Naive thymus-derived CD4-positive, alpha-beta T cell (primary cell): ENCODE measurements around the gene CLEC5A. TPM values are rescaled to one million over a fixed set of nuclear protein-coding genes. Genes with fewer than 3 reads are reported as not detected.

Source experiments
- ATAC-seq: fragments of 150-1000 bp; cut with Tn5 transposase; 2 replicates; pipeline ENCODE4 v1.10.0; 2021; ENCODE audit warnings: mild to moderate bottlenecking, moderate library complexity
- CTCF ChIA-PET: fragments of 350-600 bp; sonication (Branson Sonifier 250); formaldehyde crosslinking; loops from one replicate; lab custom pipeline; 2021; ENCODE audit warnings: antibody characterized with exemption; lab: Charles Lee
- POLR2A ChIA-PET: fragments of 350-600 bp; sonication (Branson Sonifier 250); formaldehyde crosslinking; loops from one replicate; lab custom pipeline; 2021; ENCODE audit warnings: antibody characterized with exemption, inconsistent platforms; lab: Charles Lee
- DNase-seq, 9 donors: peaks; one replicate each; pipeline versions ENCODE4 v3.0.0 to v3.0.0-alpha.2; 2020 to 2022; ENCODE audit warnings: mixed read lengths in 1 of 9
- H3K27ac ChIP-seq: one replicate; pipeline ENCODE4 v1.7.0; 2013; ENCODE audit warnings: mild to moderate bottlenecking, low read depth, low read length, moderate library complexity
- H3K27me3 ChIP-seq, 2 donors: one replicate each; pipeline ENCODE4 v1.7.0; 2013; ENCODE audit warnings: low read length in 2 of 2, mild to moderate bottlenecking in 2 of 2, moderate library complexity in 2 of 2; ENCODE audit not compliant: control insufficient read depth in 2 of 2, insufficient read depth in 2 of 2
- H3K36me3 ChIP-seq, 3 experiments: 1 replicate in 2 of 3; 2 replicates in 1 of 3; pipeline ENCODE4 v1.7.0; 2013; ENCODE audit warnings: low read length in 3 of 3, mild to moderate bottlenecking in 3 of 3, moderate library complexity in 1 of 3; ENCODE audit not compliant: insufficient read depth in 3 of 3, control insufficient read depth in 2 of 3
- H3K4me1 ChIP-seq, 2 donors: one replicate each; pipeline ENCODE4 v1.7.0; 2013; ENCODE audit warnings: low read length in 2 of 2, mild to moderate bottlenecking in 2 of 2, moderate library complexity in 1 of 2; ENCODE audit not compliant: control insufficient read depth in 2 of 2, insufficient read depth in 2 of 2
- H3K4me3 ChIP-seq: 2 replicates; pipeline ENCODE4 v1.7.0; 2013; ENCODE audit warnings: mild to moderate bottlenecking, low read length
- H3K9me3 ChIP-seq, 3 experiments: 1 replicate in 2 of 3; 2 replicates in 1 of 3; pipeline ENCODE4 v1.7.0; 2013; ENCODE audit warnings: low read length in 3 of 3; ENCODE audit not compliant: control insufficient read depth in 2 of 3
- H3K27ac Mint-ChIP-seq, 9 donors: one replicate each; pipeline ENCODE4 v1.8.0; 2020 to 2022; ENCODE audit warnings: mixed read lengths in 9 of 9, mild to moderate bottlenecking in 8 of 9, moderate library complexity in 5 of 9, inconsistent platforms in 2 of 9
- H3K27me3 Mint-ChIP-seq, 5 donors: one replicate each; pipeline ENCODE4 v1.8.0; 2021 to 2022; ENCODE audit warnings: mixed read lengths in 5 of 5, mild to moderate bottlenecking in 1 of 5
- H3K36me3 Mint-ChIP-seq, 5 donors: one replicate each; pipeline ENCODE4 v1.8.0; 2020 to 2022; ENCODE audit warnings: mixed read lengths in 5 of 5, mild to moderate bottlenecking in 3 of 5, inconsistent platforms in 1 of 5
- H3K4me1 Mint-ChIP-seq, 7 donors: one replicate each; pipeline ENCODE4 v1.8.0; 2020 to 2022; ENCODE audit warnings: mixed read lengths in 7 of 7, mild to moderate bottlenecking in 3 of 7, inconsistent platforms in 1 of 7
- H3K4me3 Mint-ChIP-seq, 10 donors: one replicate each; pipeline ENCODE4 v1.8.0; 2020 to 2022; ENCODE audit warnings: mild to moderate bottlenecking in 10 of 10, mixed read lengths in 10 of 10, moderate library complexity in 6 of 10, inconsistent platforms in 2 of 10
- H3K9me3 Mint-ChIP-seq, 11 donors: one replicate each; pipeline ENCODE4 v1.8.0; 2020 to 2022; ENCODE audit warnings: mixed read lengths in 11 of 11, mild to moderate bottlenecking in 4 of 11, inconsistent platforms in 1 of 11, moderate library complexity in 1 of 11
- intact Hi-C, 2 donors: fragments of 100-400 bp; cut with micrococcal nuclease; formaldehyde crosslinking; loops; one replicate each; pipeline ENCODE4 v1.15.1; 2023
- polyA plus RNA-seq, 2 donors: library from polyadenylated mRNA; unstranded; fragments of 300-500 nt; fragmentation: Illumina TruSeq; gene quantifications; one replicate each; pipeline ENCODE4 v1.2.3, GENCODE V29; 2021
- total RNA-seq, 6 experiments: library from RNA in 5 of 6; stranded (reverse) in 5 of 6; gene quantifications; 1 replicate in 5 of 6; 2 replicates in 1 of 6; pipeline ENCODE4 v1.2.3 and lab custom pipeline; 2021 to 2026

CLEC5A gene
- total and polyA plus RNA-seq, 7 experiments from 2014 or later = 0.49 to 3.5 (median 1.0) TPM; not detected in 3

DNA sequence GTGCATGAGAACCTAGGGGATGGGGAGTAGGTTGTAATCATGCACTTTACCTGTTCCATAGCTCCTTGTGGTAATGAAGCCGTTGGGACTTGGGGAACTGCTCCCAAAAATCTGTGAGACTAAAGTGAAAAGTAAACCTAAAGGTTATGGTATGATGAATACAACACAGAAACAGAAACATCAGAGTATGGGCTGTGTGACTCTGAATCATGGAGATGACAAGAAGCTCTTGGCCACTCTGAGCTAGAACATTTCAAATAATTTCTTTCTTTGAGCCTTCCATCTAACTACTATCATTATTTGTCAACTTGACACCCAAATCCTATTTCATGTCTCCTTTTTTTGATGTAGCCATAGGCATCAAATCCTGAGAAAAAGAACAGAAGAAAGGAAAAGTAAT is 2.9 kb downstream of the CLEC5A start:
- ATAC-seq (no peak), DNase-seq (no peak)
- H3K4me1 Mint-ChIP-seq = peaks cover 0 to 1% (median 0%) of the 10 kb centered on the region in 7 donors
- ChIA-PET POLR2A (no interaction called here), CTCF (no interaction called here)
- H3K27me3 ChIP-seq = no peaks in the 10 kb centered on the region
- no peak overlapping the region for H3K4me3 ChIP-seq
- H3K4me1 ChIP-seq = no peaks in the 10 kb centered on the region
- no peak overlapping the region for H3K27ac ChIP-seq
- H3K9me3 ChIP-seq = no peaks in the 10 kb centered on the region
- intact Hi-C loops = no loop called here
- H3K4me3 Mint-ChIP-seq = no peak overlapping the region
- peaks cover 6 to 36% (median 21%) of the 10 kb centered on the region in 11 donors for H3K9me3 Mint-ChIP-seq
- no peaks in the 10 kb centered on the region for H3K36me3 ChIP-seq
- peaks cover 0 to 17% (median 6%) of the 10 kb centered on the region in 5 donors for H3K27me3 Mint-ChIP-seq
- H3K36me3 Mint-ChIP-seq = peaks cover 0 to 12% (median 7%) of the 10 kb centered on the region in 5 donors
- no peak overlapping the region for H3K27ac Mint-ChIP-seq

- Mint-ChIP-seq H3K36me3 (peaks cover 0 to 12% (median 7%) of the 10 kb centered on the region in 5 donors), H3K4me3 (no peak overlapping the region), H3K9me3 (peaks cover 6 to 39% (median 23%) of the 10 kb centered on the region in 11 donors), H3K27me3 (peaks cover 0 to 14% (median 8%) of the 10 kb centered on the region in 5 donors), H3K27ac (no peak overlapping the region), H3K4me1 (peaks cover 0 to 1% (median 0%) of the 10 kb centered on the region in 7 donors)
- Histone ChIP-seq H3K4me1 (no peaks in the 10 kb centered on the region), H3K4me3 (no peak overlapping the region), H3K9me3 (no peaks in the 10 kb centered on the region), H3K27ac (no peak overlapping the region), H3K27me3 (no peaks in the 10 kb centered on the region), H3K36me3 (no peaks in the 10 kb centered on the region)
- POLR2A ChIA-PET = no interaction called here
- ATAC-seq (no peak), DNase-seq (no peak)
- CTCF ChIA-PET = no interaction called here
- intact Hi-C loops = no loop called here
Measured at GRCh38 chr7:141941075-141941474, 5.7 kb downstream of the CLEC5A start.

DNA sequence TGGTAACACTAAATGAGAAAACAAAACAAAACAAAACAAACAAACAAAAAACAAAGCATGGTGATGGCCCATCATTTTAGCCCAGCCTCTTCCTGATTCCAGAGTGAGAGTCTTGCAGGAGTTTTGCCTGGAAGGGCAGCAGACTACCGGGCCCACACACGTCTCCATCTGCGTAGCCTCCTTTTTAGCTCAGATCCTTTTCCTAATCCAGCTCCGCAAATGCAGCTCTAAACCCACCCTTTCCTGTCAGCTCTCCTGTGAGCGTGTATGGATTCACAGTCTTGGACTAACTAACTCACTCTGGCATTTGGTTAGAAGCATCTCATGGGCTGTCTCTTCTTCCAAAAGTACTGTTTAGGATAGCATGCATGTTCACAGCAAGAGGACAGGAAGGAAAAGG is 16.6 kb downstream of the CLEC5A start:
- ATAC-seq = no peak
- Histone ChIP-seq H3K4me1 (no peaks in the 10 kb centered on the region), H3K36me3 (no peaks in the 10 kb centered on the region), H3K27me3 (no peaks in the 10 kb centered on the region), H3K4me3 (no peak overlapping the region), H3K9me3 (no peaks in the 10 kb centered on the region), H3K27ac (no peak overlapping the region)
- CTCF ChIA-PET = no interaction called here
- Mint-ChIP-seq H3K4me3 (no peak overlapping the region), H3K4me1 (peaks cover 0 to 6% (median 0%) of the 10 kb centered on the region in 7 donors), H3K9me3 (peaks cover 0 to 20% (median 6%) of the 10 kb centered on the region in 11 donors), H3K27me3 (peaks cover 0 to 39% (median 11%) of the 10 kb centered on the region in 5 donors), H3K27ac (no peak overlapping the region), H3K36me3 (peaks cover 0 to 7% (median 0%) of the 10 kb centered on the region in 5 donors)
- no peak for DNase-seq
- POLR2A ChIA-PET = no interaction called here
- intact Hi-C loops = no loop called here

GRCh38 chr7:141928845-141929195 is 18.0 kb downstream of the CLEC5A start:
- Histone ChIP-seq H3K27me3 (no peaks in the 10 kb centered on the region), H3K4me1 (no peaks in the 10 kb centered on the region), H3K36me3 (no peaks in the 10 kb centered on the region), H3K9me3 (no peaks in the 10 kb centered on the region), H3K4me3 (no peak overlapping the region), H3K27ac (no peak overlapping the region)
- ChIA-PET CTCF (no interaction called here), POLR2A (no interaction called here)
- H3K4me3 Mint-ChIP-seq = no peak overlapping the region
- peaks cover 0 to 36% (median 11%) of the 10 kb centered on the region in 5 donors for H3K27me3 Mint-ChIP-seq
- H3K9me3 Mint-ChIP-seq = peaks cover 0 to 20% (median 6%) of the 10 kb centered on the region in 11 donors
- intact Hi-C loops = no loop called here
- DNase-seq (no peak), ATAC-seq (peak; percentile 37)
- peaks cover 0 to 7% (median 0%) of the 10 kb centered on the region in 5 donors for H3K36me3 Mint-ChIP-seq
- peaks cover 0 to 6% (median 0%) of the 10 kb centered on the region in 7 donors for H3K4me1 Mint-ChIP-seq
- H3K27ac Mint-ChIP-seq = no peak overlapping the region

GRCh38 chr7:141928146-141928844 is 18.5 kb downstream of the CLEC5A start:
- no peak overlapping the region for H3K4me3 Mint-ChIP-seq
- ChIA-PET CTCF (no interaction called here), POLR2A (no interaction called here)
- no peak overlapping the region for H3K4me3 ChIP-seq
- no peaks in the 10 kb centered on the region for H3K27me3 ChIP-seq
- H3K9me3 ChIP-seq = no peaks in the 10 kb centered on the region
- H3K27me3 Mint-ChIP-seq = peaks cover 0 to 32% (median 11%) of the 10 kb centered on the region in 5 donors
- no peak overlapping the region for H3K27ac ChIP-seq
- intact Hi-C loops = no loop called here
- H3K36me3 ChIP-seq = no peaks in the 10 kb centered on the region
- no peak for DNase-seq
- H3K9me3 Mint-ChIP-seq = peaks cover 0 to 20% (median 6%) of the 10 kb centered on the region in 11 donors
- H3K4me1 Mint-ChIP-seq = peaks cover 0 to 6% (median 0%) of the 10 kb centered on the region in 7 donors
- H3K36me3 Mint-ChIP-seq = peaks cover 0 to 7% (median 0%) of the 10 kb centered on the region in 5 donors
- peak; percentile 54 for ATAC-seq
- no peak overlapping the region for H3K27ac Mint-ChIP-seq
- H3K4me1 ChIP-seq = no peaks in the 10 kb centered on the region

DNA sequence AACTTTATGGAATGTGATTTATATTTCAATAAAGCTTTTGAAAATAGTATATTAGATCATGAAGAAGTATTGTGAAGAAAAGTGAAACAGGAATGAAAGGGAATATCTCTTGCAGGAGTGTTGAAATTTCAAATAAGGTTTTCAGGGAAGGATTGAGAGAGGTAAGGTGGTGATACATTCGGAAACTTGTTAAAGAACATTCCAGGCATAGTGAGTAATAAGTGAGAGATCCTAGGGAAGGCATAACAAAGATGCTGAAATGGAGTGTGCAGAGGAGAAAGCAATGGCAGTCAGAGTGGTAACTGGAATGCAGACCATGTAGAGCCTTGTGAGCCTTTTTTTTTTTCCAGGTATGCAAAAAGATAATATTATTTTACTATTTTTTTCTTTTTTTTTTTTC is 26.5 kb downstream of the CLEC5A start:
- Mint-ChIP-seq H3K27ac (no peak overlapping the region), H3K36me3 (no peaks in the 10 kb centered on the region), H3K4me1 (no peaks in the 10 kb centered on the region), H3K27me3 (peaks cover 0 to 8% (median 7%) of the 10 kb centered on the region in 5 donors), H3K4me3 (no peak overlapping the region), H3K9me3 (peaks cover 0 to 5% (median 3%) of the 10 kb centered on the region in 11 donors)
- no peaks in the 10 kb centered on the region for H3K4me1 ChIP-seq
- no peaks in the 10 kb centered on the region for H3K27me3 ChIP-seq
- no peaks in the 10 kb centered on the region for H3K9me3 ChIP-seq
- DNase-seq = no peak
- CTCF ChIA-PET = no interaction called here
- H3K4me3 ChIP-seq = no peak overlapping the region
- POLR2A ChIA-PET = no interaction called here
- no peak overlapping the region for H3K27ac ChIP-seq
- no peak for ATAC-seq
- intact Hi-C loops = no loop called here
- H3K36me3 ChIP-seq = no peaks in the 10 kb centered on the region

GRCh38 chr7:141916099-141916498 is 30.7 kb downstream of the CLEC5A start, which contains the start of gene OR9A4:
Gene OR9A4 (plus strand): TSS chr7:141916399. CDS start chr7:141918876, 2,477 bp downstream.
- H3K4me1 ChIP-seq = no peaks in the 10 kb centered on the region

More at GRCh38 chr7:141916099-141916498, 30.7 kb downstream of the CLEC5A start, which contains the start of gene OR9A4:
- ChIA-PET CTCF (no interaction called here), POLR2A (no interaction called here)
- H3K36me3 Mint-ChIP-seq = no peaks in the 10 kb centered on the region
- no peaks in the 10 kb centered on the region for H3K36me3 ChIP-seq
- no peak for ATAC-seq
- no peak within 1 kb of the TSS for H3K27ac Mint-ChIP-seq
- no peaks in the 10 kb centered on the region for H3K9me3 ChIP-seq
- no peak within 1 kb of the TSS for H3K4me3 Mint-ChIP-seq
- peaks cover 0 to 5% (median 3%) of the 10 kb centered on the region in 11 donors for H3K9me3 Mint-ChIP-seq
- H3K4me1 Mint-ChIP-seq = no peaks in the 10 kb centered on the region
- H3K27me3 ChIP-seq = no peaks in the 10 kb centered on the region
- intact Hi-C loops = no loop called here
- no peak within 1 kb of the TSS for H3K4me3 ChIP-seq
- no peak within 1 kb of the TSS for H3K27ac ChIP-seq
- no peak for DNase-seq
- peaks cover 0 to 18% (median 11%) of the 10 kb centered on the region in 5 donors for H3K27me3 Mint-ChIP-seq
